ENCODE measurements around the gene PCDHA10.

DNA sequence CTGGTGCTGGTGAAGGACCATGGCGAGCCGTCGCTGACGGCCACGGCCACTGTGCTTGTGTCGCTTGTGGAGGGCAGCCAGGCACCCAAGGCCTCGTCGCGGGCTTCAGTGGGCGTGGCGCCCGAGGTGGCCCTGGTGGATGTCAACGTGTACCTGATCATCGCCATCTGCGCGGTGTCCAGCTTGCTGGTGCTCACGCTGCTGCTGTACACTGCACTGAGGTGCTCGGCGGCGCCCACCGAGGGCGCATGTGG lies 2.2 kb downstream of the PCDHA10 start:
- TF ChIP-seq, protein P1, sequence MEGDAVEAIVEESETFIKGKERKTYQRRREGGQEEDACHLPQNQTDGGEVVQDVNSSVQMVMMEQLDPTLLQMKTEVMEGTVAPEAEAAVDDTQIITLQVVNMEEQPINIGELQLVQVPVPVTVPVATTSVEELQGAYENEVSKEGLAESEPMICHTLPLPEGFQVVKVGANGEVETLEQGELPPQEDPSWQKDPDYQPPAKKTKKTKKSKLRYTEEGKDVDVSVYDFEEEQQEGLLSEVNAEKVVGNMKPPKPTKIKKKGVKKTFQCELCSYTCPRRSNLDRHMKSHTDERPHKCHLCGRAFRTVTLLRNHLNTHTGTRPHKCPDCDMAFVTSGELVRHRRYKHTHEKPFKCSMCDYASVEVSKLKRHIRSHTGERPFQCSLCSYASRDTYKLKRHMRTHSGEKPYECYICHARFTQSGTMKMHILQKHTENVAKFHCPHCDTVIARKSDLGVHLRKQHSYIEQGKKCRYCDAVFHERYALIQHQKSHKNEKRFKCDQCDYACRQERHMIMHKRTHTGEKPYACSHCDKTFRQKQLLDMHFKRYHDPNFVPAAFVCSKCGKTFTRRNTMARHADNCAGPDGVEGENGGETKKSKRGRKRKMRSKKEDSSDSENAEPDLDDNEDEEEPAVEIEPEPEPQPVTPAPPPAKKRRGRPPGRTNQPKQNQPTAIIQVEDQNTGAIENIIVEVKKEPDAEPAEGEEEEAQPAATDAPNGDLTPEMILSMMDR (IDR thresholded peaks at IDR 0.05): no peak
- TF ChIP-seq POLR2A (IDR thresholded peaks at IDR 0.05): no peak
